Measurements from ENCODE around the gene SP6. TPM values are rescaled to one million over a fixed set of nuclear protein-coding genes. Genes with fewer than 3 reads are reported as not detected.

Gene SP6
- total RNA-seq, 8 experiments from 2014 or later, result 0.11 to 1.1 (median 0.27) TPM

GRCh38 chr17:47888293-47888692 is 37.3 kb upstream of the SP6 start:
- ATAC-seq (replicated peaks in 6 of 8), result peak in 1 of 8 experiments; percentile 25
- Histone ChIP-seq H3K4me1 (replicated peaks in 1 of 2) (no peaks in the 10 kb centered on the region), H3K4me3 (no peak overlapping the region), H3K27ac (no peak overlapping the region)
- 0 to 71% (median 25%) methylated on average over 1 to 6 of the region's 6 CpGs; no CpG with 5 or more reads in 3 of the 10 experiments for WGBS, 10 experiments
- in situ Hi-C loops (cut with MboI; ENCODE audit: low pct_unique_long_range_greater_than_20kb in 2 of 9, low sequenced_read_pairs in 9 of 9, unreplicated experiment in 9 of 9), result loop anchor here in 1 of 9 experiments (5.0 kb wide), 1 partner anchor 46 kb away; the partner anchor contains the start of gene SCRN2

- WGBS, 10 experiments, result 20 to 74% (median 49%) methylated on average over 1 to 3 of the region's 11 CpGs; no CpG with 5 or more reads in 6 of the 10 experiments
- Histone ChIP-seq H3K4me3 (no peak overlapping the region), H3K27ac (no peak overlapping the region), H3K4me1 (replicated peaks in 1 of 2) (no peaks in the 10 kb centered on the region)
- no peak for ATAC-seq (replicated peaks in 6 of 8)
- in situ Hi-C loops (cut with MboI; ENCODE audit: low pct_unique_long_range_greater_than_20kb in 2 of 9, low sequenced_read_pairs in 9 of 9, unreplicated experiment in 9 of 9), result loop anchor here in 1 of 9 experiments (5.0 kb wide), 1 partner anchor 43 kb away; the partner anchor contains the start of gene SCRN2
Measured at GRCh38 chr17:47884905-47885730, 34.2 kb upstream of the SP6 start.

- in situ Hi-C loops (cut with MboI; ENCODE audit: low pct_unique_long_range_greater_than_20kb in 2 of 9, low sequenced_read_pairs in 9 of 9, unreplicated experiment in 9 of 9), result no loop called here
Measured at GRCh38 chr17:47884427-47884740, 33.4 kb upstream of the SP6 start.

GRCh38 chr17:47883589-47884426 is 32.8 kb upstream of the SP6 start:
- 17 to 83% (median 45%) methylated on average over 1 to 4 of the region's 9 CpGs; no CpG with 5 or more reads in 5 of the 10 experiments for WGBS, 10 experiments
- Histone ChIP-seq H3K4me3 (no peak overlapping the region), H3K27ac (no peak overlapping the region), H3K4me1 (replicated peaks in 1 of 2) (no peaks in the 10 kb centered on the region)
- in situ Hi-C loops (cut with MboI; ENCODE audit: low pct_unique_long_range_greater_than_20kb in 2 of 9, low sequenced_read_pairs in 9 of 9, unreplicated experiment in 9 of 9), result no loop called here
- no peak for ATAC-seq (replicated peaks in 6 of 8)

More at GRCh38 chr17:47884427-47884740, 33.4 kb upstream of the SP6 start:
- Histone ChIP-seq H3K4me1 (replicated peaks in 1 of 2) (no peaks in the 10 kb centered on the region), H3K27ac (no peak overlapping the region), H3K4me3 (no peak overlapping the region)
- WGBS, 10 experiments, result 57 to 80% methylated on average over 1 of the region's 5 CpGs; no CpG with 5 or more reads in 8 of the 10 experiments
- no peak for ATAC-seq (replicated peaks in 6 of 8)

DNA sequence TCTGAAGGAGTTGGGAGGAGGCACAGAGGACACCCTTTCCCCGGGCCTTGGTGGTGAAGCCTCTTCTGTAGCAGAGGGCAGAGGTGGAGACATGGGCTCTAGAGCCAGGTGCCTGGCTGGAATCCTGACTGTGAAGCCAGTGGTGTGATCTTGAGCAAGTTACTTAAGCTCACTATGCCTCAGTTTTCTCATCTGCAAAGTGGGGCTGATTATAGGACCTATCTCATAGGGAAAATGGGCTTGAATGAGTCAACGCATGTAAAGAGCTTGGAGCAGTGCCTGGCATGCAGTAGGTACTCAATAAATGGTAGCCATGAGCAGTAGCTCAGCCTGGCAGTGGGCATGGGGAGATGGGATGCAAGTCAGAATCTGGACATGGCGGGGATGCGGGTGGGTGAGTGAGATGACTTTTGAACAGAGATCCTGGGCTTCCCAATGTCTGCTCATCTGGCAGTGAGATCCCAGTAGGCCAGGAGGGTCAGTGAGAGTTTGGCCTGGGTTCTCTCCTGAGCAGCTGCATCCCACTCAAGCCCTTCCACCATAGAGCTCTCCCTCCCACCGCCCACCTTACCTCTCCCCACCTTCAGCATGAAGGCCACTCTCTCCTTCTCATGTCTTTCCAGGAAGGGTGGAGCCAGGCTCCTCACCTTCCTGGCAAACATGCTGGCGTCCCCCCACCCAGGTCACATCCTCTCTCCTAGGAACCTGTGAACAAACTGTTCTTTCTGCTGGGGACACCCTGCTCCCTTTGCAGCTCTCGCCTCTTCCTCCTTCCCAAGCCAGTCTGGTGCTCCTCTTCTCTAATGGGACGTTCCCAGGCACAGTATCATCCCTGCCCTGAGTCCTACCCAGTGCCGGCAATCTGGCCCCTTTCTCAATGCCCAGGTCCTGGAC is 32.0 kb upstream of the SP6 start:
- no peak overlapping the region for H3K4me3 ChIP-seq
- ATAC-seq (replicated peaks in 6 of 8), result no peak

GRCh38 chr17:47882247-47882646 is 31.3 kb upstream of the SP6 start:
- peak in 1 of 8 experiments; percentile 62 for ATAC-seq (replicated peaks in 6 of 8)
- WGBS, 10 experiments, result 0 to 80% (median 42%) methylated on average over 1 to 6 of the region's 7 CpGs; no CpG with 5 or more reads in 4 of the 10 experiments
- no peak overlapping the region for H3K4me3 ChIP-seq
- in situ Hi-C loops (cut with MboI; ENCODE audit: low pct_unique_long_range_greater_than_20kb in 2 of 9, low sequenced_read_pairs in 9 of 9, unreplicated experiment in 9 of 9), result no loop called here
- H3K4me1 ChIP-seq (replicated peaks in 1 of 2), result no peaks in the 10 kb centered on the region
- H3K27ac ChIP-seq, result no peak overlapping the region

More for the DNA sequence above, 32.0 kb upstream of the SP6 start:
- no peak overlapping the region for H3K27ac ChIP-seq
- H3K4me1 ChIP-seq (replicated peaks in 1 of 2), result no peaks in the 10 kb centered on the region
- in situ Hi-C loops (cut with MboI; ENCODE audit: low pct_unique_long_range_greater_than_20kb in 2 of 9, low sequenced_read_pairs in 9 of 9, unreplicated experiment in 9 of 9), result no loop called here
- 50 to 89% (median 72%) methylated on average over 1 to 5 of the region's 9 CpGs; no CpG with 5 or more reads in 3 of the 10 experiments for WGBS, 10 experiments

- H3K27ac ChIP-seq, result no peak overlapping the region
- ATAC-seq (replicated peaks in 6 of 8), result no peak
- no peak overlapping the region for H3K4me3 ChIP-seq
- in situ Hi-C loops (cut with MboI; ENCODE audit: low pct_unique_long_range_greater_than_20kb in 2 of 9, low sequenced_read_pairs in 9 of 9, unreplicated experiment in 9 of 9), result no loop called here
- 40 to 100% (median 88%) methylated on average over 1 to 6 of the region's 8 CpGs for WGBS, 10 experiments
- no peaks in the 10 kb centered on the region for H3K4me1 ChIP-seq (replicated peaks in 1 of 2)
Measured at GRCh38 chr17:47879776-47880454, 29.0 kb upstream of the SP6 start.

DNA sequence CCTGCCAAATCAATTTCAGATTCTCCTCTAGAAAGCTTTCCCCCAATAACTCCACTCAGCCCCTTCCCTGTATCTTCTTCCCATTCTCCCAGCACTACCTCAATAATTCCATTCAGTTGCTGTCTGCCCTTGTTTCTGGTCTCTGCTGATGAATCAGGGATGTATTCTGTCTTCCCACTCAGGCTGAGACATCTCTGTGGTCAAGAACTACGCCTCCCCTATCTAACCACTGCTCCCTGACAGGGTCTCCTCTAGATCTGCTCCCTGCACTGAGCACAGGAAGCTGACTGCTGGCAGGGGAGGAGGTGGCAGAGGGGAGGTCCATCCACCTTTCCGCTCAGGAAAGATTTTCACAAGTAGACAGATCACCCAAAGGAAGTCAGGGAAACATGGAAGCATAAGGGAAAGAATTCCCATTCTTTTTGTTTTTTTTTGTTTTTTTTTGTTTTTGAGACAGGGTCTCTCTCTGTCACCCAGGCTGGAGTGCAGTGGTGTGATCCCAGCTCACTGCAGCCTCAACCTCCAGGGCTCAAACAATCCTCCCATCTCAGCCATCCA is 28.1 kb upstream of the SP6 start:
- no peak for ATAC-seq (replicated peaks in 6 of 8)
- in situ Hi-C loops (cut with MboI; ENCODE audit: low pct_unique_long_range_greater_than_20kb in 2 of 9, low sequenced_read_pairs in 9 of 9, unreplicated experiment in 9 of 9), result no loop called here

DNA sequence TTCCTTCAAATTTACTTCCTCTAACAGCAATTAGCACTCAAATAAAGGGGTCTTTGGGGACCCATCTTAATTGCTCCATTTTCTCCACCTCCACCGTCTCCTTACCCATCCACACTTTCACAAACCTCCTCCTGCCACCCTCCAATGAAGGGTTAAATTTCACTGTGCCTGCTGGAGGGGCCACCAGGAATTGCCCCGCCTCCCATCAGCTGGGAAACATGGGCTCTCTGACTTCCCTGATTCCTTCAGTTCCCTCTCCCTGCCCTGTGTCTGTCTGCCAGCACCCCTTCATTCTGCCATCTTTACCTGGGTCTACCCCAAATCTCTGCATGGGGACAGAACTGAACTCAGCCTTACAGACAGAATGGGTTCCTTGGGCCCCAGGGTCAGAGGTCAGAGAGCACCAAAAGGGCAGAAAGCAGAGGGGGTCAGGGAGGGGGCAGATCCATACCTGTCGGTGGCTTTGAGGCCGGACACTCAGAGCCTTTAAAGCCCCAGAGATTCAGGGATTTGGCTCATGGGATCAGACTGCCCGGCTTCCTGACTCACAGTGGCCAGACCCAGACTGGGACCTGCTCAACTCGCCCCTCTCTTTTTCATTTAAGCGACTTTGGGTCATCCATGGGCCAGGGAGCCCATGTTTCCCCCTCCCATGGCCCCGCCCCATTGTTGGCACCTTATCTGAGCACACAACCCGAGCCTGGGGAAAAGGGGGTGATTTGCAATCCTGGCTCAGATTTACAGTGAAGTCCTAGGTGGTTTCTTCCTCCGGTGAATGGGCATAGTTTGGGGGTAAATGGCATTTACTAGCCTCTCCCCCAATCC is 27.5 kb upstream of the SP6 start:
- ATAC-seq (replicated peaks in 6 of 8), result no peak
- Histone ChIP-seq H3K4me1 (replicated peaks in 1 of 2) (no peaks in the 10 kb centered on the region), H3K4me3 (no peak overlapping the region), H3K27ac (no peak overlapping the region)
- WGBS, 10 experiments, result 13 to 83% (median 38%) methylated on average over 1 to 6 of the region's 10 CpGs; no CpG with 5 or more reads in 2 of the 10 experiments
- in situ Hi-C loops (cut with MboI; ENCODE audit: low pct_unique_long_range_greater_than_20kb in 2 of 9, low sequenced_read_pairs in 9 of 9, unreplicated experiment in 9 of 9), result no loop called here

More for the DNA sequence above, 28.1 kb upstream of the SP6 start:
- H3K4me3 ChIP-seq, result no peak overlapping the region
- no peaks in the 10 kb centered on the region for H3K4me1 ChIP-seq (replicated peaks in 1 of 2)
- no peak overlapping the region for H3K27ac ChIP-seq
- WGBS, 10 experiments, result 0 to 79% (median 20%) methylated on average over 1 to 2 of the region's 2 CpGs; no CpG with 5 or more reads in 3 of the 10 experiments

- WGBS, 10 experiments, result 26 to 40% methylated on average over 1 to 4 of the region's 9 CpGs; no CpG with 5 or more reads in 8 of the 10 experiments
Measured at GRCh38 chr17:47877368-47878034, 26.5 kb upstream of the SP6 start.

More at GRCh38 chr17:47877368-47878034, 26.5 kb upstream of the SP6 start:
- Histone ChIP-seq H3K4me1 (replicated peaks in 1 of 2) (peaks cover 0 to 2% of the 10 kb centered on the region in 2 donors), H3K4me3 (no peak overlapping the region), H3K27ac (no peak overlapping the region)
- in situ Hi-C loops (cut with MboI; ENCODE audit: low pct_unique_long_range_greater_than_20kb in 2 of 9, low sequenced_read_pairs in 9 of 9, unreplicated experiment in 9 of 9), result no loop called here
- ATAC-seq (replicated peaks in 6 of 8), result peak in 5 of 8 experiments; percentile 53 to 77 (median 65)

Measured in motor neuron (in vitro differentiated cells).